Fibroblast of the aortic adventitia (primary cell): ENCODE measurements around the gene LAMA1. TPM values are rescaled to one million over a fixed set of nuclear protein-coding genes. Genes with fewer than 3 reads are reported as not detected.

ENCODE experiments used
- DNase-seq: peaks from one replicate; pipeline ENCODE4 v3.0.0-alpha.2; 2010; ENCODE audit warnings: low read depth
- H3K4me3 ChIP-seq: 2 replicates; pipeline ENCODE4 v1.5.1; 2011; ENCODE audit warnings: low read depth, mild to moderate bottlenecking, control low read depth, low read length, moderate library complexity
- small RNA-seq: library from RNA; depleted of rRNA; stranded (forward); fragments of <200 nt; gene quantifications from one replicate; pipeline ENCODE3, GENCODE V24; 2012
- total RNA-seq: library from RNA; depleted of rRNA; stranded (reverse); fragments of >200 nt; gene quantifications from 2 replicates; pipeline ENCODE4 v1.2.3, GENCODE V29; 2012; ENCODE audit warnings: low replicate concordance
- TF ChIP-seq, protein P1 (sequence below): IDR thresholded peaks from 2 replicates; pipeline ENCODE4 v1.5.1; 2011; ENCODE audit warnings: mild to moderate bottlenecking, low read length, control low read depth, inconsistent platforms; ENCODE audit not compliant: insufficient read depth

The LAMA1 gene
- total RNA-seq, 1 donor = 3.5 TPM

DNA sequence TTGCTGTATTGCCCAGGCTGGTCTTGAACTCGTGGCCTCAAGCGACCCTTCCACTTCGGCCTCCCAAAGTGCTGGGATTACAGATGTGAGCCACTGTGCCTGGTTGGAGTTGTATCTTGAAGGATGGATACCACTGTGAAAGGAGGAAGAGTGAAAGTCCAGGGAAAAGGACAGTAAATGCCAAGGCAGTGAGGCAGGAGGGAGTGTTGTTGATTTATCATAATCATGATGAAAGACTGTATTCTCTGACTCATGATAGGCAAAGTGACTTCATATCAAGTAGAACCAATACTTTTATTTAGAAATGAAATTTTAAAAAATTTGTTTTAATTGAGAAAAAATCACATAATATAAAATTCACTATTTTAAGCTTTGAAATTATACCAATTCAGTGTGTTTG lies 225.8 kb downstream of the LAMA1 start:
- DNase-seq = no peak
- H3K4me3 ChIP-seq = no peak overlapping the region
- TF ChIP-seq, protein P1, sequence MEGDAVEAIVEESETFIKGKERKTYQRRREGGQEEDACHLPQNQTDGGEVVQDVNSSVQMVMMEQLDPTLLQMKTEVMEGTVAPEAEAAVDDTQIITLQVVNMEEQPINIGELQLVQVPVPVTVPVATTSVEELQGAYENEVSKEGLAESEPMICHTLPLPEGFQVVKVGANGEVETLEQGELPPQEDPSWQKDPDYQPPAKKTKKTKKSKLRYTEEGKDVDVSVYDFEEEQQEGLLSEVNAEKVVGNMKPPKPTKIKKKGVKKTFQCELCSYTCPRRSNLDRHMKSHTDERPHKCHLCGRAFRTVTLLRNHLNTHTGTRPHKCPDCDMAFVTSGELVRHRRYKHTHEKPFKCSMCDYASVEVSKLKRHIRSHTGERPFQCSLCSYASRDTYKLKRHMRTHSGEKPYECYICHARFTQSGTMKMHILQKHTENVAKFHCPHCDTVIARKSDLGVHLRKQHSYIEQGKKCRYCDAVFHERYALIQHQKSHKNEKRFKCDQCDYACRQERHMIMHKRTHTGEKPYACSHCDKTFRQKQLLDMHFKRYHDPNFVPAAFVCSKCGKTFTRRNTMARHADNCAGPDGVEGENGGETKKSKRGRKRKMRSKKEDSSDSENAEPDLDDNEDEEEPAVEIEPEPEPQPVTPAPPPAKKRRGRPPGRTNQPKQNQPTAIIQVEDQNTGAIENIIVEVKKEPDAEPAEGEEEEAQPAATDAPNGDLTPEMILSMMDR = no peak

Small RNA genes within 50 kb of the gene (small RNA-seq; reads per million reads assigned to genes)
- not detected for gene RNU6-916P

Other genes with a start within 250 kb of the LAMA1 start
- not detected in 2 replicates for gene LRRC30, start 113.3 kb upstream of the LAMA1 start, total RNA-seq